Epithelial cell of proximal tubule (primary cell): ENCODE results near the gene TVP23C. TPM values are rescaled to one million over a fixed set of nuclear protein-coding genes. Genes with fewer than 3 reads are reported as not detected.

Experiments used
- DNase-seq: peaks from one replicate; pipeline ENCODE4 v3.0.0-alpha.2; 2011; ENCODE audit warnings: low read depth
- H3K4me3 ChIP-seq: 2 replicates; pipeline ENCODE4 v1.5.1; 2011; ENCODE audit warnings: low read depth, mild to moderate bottlenecking, low read length
- total RNA-seq: library from RNA; depleted of rRNA; stranded (reverse); fragments of >200 nt; gene quantifications from 2 replicates; pipeline ENCODE4 v1.2.3, GENCODE V29; 2015
- TF ChIP-seq, protein P1 (sequence below): conservative IDR thresholded peaks from 2 replicates; pipeline ENCODE4 v1.5.1; 2012; ENCODE audit warnings: low read depth, mild to moderate bottlenecking, low read length

TVP23C gene
- total RNA-seq, 1 donor from 2014 or later, result 3.3 TPM

DNA sequence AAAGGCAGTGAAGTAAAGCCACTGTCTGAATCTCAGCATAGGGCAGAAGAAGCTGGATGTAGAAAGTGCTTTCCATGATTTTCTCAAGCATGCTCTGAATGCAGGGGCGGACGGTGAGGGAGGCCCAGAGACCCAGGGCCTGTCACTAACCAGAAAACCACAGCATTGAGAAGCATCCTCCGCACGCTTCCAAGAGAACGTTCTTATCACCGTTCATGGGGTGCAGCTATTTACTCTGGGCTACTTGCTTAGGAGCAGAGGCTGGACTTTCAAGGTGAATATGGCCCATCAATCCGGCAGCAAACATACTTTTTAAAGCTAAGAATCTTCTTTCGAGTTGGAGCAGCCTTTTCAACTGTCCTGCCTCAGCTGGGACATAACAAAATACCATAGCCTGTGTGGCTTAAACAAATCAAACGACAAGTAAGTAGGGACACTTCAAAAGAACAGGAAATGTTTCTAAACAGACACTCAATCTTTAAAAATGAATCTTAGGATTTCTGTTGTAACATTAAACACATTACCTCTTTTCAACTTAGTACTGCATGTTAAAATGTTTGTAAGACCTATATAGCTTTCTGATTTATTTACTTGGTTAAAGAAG lies 49.3 kb downstream of the TVP23C start:
- TF ChIP-seq, protein P1, sequence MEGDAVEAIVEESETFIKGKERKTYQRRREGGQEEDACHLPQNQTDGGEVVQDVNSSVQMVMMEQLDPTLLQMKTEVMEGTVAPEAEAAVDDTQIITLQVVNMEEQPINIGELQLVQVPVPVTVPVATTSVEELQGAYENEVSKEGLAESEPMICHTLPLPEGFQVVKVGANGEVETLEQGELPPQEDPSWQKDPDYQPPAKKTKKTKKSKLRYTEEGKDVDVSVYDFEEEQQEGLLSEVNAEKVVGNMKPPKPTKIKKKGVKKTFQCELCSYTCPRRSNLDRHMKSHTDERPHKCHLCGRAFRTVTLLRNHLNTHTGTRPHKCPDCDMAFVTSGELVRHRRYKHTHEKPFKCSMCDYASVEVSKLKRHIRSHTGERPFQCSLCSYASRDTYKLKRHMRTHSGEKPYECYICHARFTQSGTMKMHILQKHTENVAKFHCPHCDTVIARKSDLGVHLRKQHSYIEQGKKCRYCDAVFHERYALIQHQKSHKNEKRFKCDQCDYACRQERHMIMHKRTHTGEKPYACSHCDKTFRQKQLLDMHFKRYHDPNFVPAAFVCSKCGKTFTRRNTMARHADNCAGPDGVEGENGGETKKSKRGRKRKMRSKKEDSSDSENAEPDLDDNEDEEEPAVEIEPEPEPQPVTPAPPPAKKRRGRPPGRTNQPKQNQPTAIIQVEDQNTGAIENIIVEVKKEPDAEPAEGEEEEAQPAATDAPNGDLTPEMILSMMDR, result no peak
- no peak overlapping the region for H3K4me3 ChIP-seq
- DNase-seq, result no peak

DNA sequence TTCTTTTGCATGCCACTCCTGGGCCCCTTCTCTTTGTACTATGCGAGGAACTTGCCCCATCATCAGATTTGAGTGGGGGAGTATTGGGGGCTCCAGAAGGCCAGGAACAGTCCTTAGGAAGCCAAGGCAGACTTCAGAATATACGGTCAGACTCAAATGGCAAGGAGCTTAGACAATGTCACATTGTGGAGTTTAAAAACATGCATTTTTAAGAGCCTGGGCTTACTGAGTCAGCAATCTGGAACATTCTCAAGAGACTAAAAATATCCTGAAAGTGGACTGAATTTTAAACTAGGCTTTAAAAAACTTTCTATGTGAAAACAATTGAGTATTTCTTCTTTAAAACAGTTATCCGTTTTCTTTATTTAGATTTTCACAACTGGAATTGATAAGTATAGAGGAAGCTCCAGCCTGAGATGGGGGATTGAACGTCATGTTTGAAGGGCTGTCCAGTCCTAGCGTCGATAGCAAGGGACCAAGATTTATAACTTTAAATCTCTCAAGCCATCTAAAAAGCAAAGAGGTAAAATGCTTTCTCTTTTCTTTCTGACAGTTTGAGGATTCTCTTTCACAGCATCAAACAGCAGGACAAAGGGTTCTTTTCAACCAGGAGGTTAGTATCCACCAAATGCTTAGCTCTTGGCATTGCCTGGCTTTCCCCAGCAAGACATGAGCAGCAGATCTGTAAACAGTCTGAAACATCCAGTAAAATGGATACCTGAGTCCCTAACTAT lies 50.1 kb downstream of the TVP23C start:
- no peak for DNase-seq
- TF ChIP-seq, protein P1, result no peak
- H3K4me3 ChIP-seq, result no peak overlapping the region

DNA sequence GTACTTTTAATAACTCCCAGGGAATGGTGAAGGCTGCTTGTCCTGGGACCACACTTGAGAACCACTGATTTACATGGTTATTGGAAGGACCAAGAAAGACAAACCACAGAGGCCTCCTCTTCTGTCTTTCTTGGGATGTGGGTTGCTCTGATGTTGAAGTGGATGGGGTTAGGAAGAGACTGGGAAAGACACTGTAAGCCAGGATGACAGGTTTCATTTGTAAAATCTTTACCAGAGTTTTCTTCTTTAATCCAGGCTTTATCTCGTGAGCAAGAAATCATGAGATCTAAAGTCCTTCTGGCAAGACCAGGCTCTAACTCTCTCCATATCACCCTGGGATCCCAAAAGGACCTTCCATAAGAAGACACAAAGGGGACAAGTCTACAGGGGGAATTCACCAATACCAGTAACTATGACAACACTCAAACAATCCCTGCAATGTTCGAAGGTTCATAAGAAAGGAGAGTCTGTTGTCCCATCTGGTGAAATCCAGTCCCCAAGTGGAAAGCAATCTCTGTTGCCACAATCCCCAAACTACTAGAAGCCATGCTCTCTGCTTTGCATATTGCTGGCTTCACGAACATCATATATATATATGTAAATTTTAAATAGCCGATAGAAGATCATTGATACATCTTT lies 51.1 kb downstream of the TVP23C start:
- no peak for DNase-seq
- TF ChIP-seq, protein P1, result no peak
- no peak overlapping the region for H3K4me3 ChIP-seq

DNA sequence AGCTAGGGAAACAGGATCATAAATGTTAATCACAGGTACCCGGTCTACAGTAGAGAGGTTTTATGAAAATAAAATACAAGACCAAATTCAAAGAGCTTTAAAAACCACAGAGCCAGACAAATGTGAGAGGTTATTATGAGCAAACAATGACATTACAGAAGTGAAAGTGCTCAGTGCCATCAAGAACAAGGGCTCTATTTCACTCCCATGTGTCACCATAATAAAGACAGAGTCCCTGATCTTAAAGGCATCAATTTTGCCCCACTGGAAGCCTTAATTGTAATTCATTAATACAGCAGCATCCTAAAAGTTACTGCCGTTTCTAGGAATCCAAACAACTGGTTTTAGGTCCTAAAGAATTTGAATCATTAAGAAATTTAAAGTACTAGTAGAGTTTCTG lies 52.1 kb downstream of the TVP23C start:
- no peak for DNase-seq
- TF ChIP-seq, protein P1, result no peak
- no peak overlapping the region for H3K4me3 ChIP-seq

DNA sequence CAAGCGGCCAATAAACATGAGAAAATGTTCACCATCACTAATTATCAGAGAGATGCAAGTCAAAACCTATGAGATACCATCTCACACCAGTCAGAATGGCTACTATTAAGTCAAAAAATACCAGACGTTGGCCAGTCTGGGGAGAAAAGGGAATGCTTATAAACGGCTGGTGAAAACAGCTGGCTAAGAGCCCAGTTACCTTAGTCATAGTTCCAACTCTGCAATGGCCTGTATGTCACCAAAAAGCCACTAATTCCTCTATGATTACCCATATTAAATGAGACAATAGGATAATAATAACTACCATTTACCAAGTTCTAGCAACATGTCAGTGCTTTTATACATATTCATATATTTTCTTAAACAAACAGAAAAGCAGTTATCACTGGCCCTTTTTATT lies 52.9 kb downstream of the TVP23C start:
- no peak for DNase-seq
- H3K4me3 ChIP-seq, result no peak overlapping the region
- TF ChIP-seq, protein P1, result no peak

DNA sequence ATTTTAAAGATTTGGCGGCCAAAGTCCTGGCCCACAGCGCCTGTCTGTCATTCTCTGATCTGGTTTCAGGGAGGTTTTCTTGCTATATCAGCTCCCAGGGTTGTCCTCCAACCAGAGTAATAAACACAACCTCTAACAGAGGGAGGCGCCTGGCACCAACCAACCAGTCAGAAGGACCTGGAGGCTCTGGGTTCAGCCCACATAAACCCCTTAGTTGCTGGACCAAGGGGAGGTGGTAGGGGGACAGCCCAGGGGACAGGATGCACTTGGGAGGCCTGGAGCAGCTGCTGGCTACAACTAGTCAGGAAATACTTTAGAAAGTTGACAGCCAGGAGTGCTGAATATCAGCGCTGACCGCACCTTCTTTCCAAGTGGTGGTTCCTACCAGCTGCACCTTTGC lies 54.2 kb downstream of the TVP23C start:
- TF ChIP-seq, protein P1, result no peak
- DNase-seq, result no peak

DNA sequence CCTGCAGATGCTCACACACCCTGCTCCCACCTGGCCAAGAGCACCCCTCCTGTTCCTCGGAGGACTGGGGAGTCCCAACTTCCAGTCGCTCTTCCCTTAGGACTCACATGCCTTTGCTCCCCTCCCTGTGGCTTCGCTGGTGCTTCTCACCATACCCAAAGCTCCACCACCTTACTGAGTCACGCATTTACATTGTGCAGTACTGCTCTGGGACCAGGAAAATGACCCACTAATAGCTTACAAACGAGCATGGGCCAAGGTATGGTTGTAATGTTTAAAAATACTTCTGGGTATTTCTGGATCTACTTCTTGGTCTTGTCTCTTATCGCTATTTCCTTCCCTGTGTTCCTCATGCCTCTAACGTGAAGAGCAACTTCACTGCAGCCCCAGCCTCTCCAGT lies 54.8 kb downstream of the TVP23C start:
- no peak overlapping the region for H3K4me3 ChIP-seq
- DNase-seq, result no peak
- TF ChIP-seq, protein P1, result no peak

More for the DNA sequence above, 54.2 kb downstream of the TVP23C start:
- H3K4me3 ChIP-seq, result no peak overlapping the region
